ENCODE measurements around the gene ADORA1.

DNA sequence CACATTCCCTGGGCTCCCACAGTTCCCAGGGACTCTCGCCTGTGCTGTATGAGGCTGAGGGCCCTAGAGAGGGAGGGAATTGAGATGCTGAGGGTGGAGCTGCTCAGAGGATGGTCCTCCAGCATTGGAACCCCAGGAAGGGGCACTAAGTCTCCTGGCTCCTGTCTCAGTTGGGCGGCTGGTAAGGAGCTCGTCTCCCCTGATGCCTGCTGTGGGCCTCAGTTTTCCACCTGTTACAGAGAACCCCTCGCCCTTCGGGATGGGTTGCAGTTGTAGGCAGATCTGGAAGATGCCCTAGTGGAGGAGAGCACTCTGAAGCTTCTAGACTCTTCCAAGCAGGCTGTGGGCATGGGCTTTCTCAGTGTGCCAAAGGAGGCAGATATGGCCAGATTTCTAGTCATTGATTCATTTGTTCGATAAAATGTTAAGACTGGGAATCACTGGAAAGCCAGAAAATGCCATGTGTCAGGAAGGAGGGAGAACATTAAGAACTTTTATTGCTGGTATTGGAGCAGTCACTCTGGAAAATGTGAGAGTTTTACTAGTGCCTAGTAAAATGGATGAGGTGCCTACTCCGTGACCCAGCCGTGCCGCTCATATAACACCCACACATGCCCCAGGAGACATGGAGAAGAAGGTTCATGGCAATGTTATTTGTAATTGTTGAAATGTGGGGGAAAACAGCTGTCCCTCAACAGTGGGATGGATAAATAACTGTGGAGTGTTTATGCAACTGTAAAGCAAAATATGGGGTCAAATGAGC is 48.9 kb downstream of the ADORA1 start:
- TF ChIP-seq, protein P1, sequence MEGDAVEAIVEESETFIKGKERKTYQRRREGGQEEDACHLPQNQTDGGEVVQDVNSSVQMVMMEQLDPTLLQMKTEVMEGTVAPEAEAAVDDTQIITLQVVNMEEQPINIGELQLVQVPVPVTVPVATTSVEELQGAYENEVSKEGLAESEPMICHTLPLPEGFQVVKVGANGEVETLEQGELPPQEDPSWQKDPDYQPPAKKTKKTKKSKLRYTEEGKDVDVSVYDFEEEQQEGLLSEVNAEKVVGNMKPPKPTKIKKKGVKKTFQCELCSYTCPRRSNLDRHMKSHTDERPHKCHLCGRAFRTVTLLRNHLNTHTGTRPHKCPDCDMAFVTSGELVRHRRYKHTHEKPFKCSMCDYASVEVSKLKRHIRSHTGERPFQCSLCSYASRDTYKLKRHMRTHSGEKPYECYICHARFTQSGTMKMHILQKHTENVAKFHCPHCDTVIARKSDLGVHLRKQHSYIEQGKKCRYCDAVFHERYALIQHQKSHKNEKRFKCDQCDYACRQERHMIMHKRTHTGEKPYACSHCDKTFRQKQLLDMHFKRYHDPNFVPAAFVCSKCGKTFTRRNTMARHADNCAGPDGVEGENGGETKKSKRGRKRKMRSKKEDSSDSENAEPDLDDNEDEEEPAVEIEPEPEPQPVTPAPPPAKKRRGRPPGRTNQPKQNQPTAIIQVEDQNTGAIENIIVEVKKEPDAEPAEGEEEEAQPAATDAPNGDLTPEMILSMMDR (conservative IDR thresholded peaks at IDR 0.05) = no peak
- TF ChIP-seq ZFX (IDR thresholded peaks at IDR 0.05) = no peak
